GM18511 (cell line): ENCODE results near the gene LSAMP.

Source experiments
- ATAC-seq: cut with Tn5 transposase; IDR thresholded peaks from one replicate; pipeline ENCODE4 v1.9.1; 2021; ENCODE audit warnings: mild to moderate bottlenecking, moderate library complexity; ENCODE audit not compliant: unreplicated experiment

LSAMP gene

GRCh38 chr3:116033516-116033915, 411.8 kb downstream of the LSAMP start:
- ATAC-seq, result no peak

GRCh38 chr3:116032176-116032575, 413.1 kb downstream of the LSAMP start:
- peak; percentile 51 for ATAC-seq

- ATAC-seq, result no peak
Measured at GRCh38 chr3:116030131-116030850, 415.0 kb downstream of the LSAMP start.

GRCh38 chr3:116029266-116029665, 416.0 kb downstream of the LSAMP start:
- ATAC-seq, result no peak

GRCh38 chr3:116028157-116028556, 417.1 kb downstream of the LSAMP start:
- ATAC-seq, result no peak

- peak; percentile 6 for ATAC-seq
Measured at GRCh38 chr3:116020989-116021388, 424.3 kb downstream of the LSAMP start.

GRCh38 chr3:116020495-116020894, 424.8 kb downstream of the LSAMP start:
- peak; percentile 91 for ATAC-seq

GRCh38 chr3:116019254-116019763, 426.0 kb downstream of the LSAMP start:
- ATAC-seq, result no peak

GRCh38 chr3:116018646-116019045, 426.6 kb downstream of the LSAMP start:
- no peak for ATAC-seq

- ATAC-seq, result no peak
Measured at GRCh38 chr3:116015931-116016330, 429.4 kb downstream of the LSAMP start.

- no peak for ATAC-seq
Measured at GRCh38 chr3:116007000-116007399, 438.3 kb downstream of the LSAMP start.

- no peak for ATAC-seq
Measured at GRCh38 chr3:116005404-116005803, 439.9 kb downstream of the LSAMP start.

GRCh38 chr3:116002235-116002634, 443.1 kb downstream of the LSAMP start:
- ATAC-seq, result no peak

GRCh38 chr3:116001151-116001621, 444.1 kb downstream of the LSAMP start:
- ATAC-seq, result no peak

- peak; percentile 88 for ATAC-seq
Measured at GRCh38 chr3:116000311-116000710, 445.0 kb downstream of the LSAMP start.

GRCh38 chr3:115999613-116000012, 445.7 kb downstream of the LSAMP start:
- peak; percentile 17 for ATAC-seq

GRCh38 chr3:115999001-115999585, 446.2 kb downstream of the LSAMP start:
- no peak for ATAC-seq

- no peak for ATAC-seq
Measured at GRCh38 chr3:115996420-115997108, 448.7 kb downstream of the LSAMP start.

- ATAC-seq, result no peak
Measured at GRCh38 chr3:115990669-115991068, 454.6 kb downstream of the LSAMP start.

GRCh38 chr3:115989684-115990421, 455.4 kb downstream of the LSAMP start:
- ATAC-seq, result no peak
